Naive thymus-derived CD8-positive, alpha-beta T cell (primary cell): ENCODE measurements around the gene ZBP1. TPM values are rescaled to one million over a fixed set of nuclear protein-coding genes. Genes with fewer than 3 reads are reported as not detected.
A peak's percentile ranks its signal among the peaks of the same experiment; 100 is the strongest.

ENCODE experiments used
- ATAC-seq, 2 donors: fragments of 150-1000 bp; cut with Tn5 transposase in 1 of 2; sonication (Bioruptor Pico), chemical (Tn5 transposase) in 1 of 2; 1 replicate in 1 of 2; 2 replicates in 1 of 2; pipeline ENCODE4 v1.10.0; 2021; ENCODE audit warnings: mild to moderate bottlenecking in 2 of 2, moderate library complexity in 2 of 2
- POLR2A ChIA-PET: fragments of 350-600 bp; sonication (Branson Sonifier 250); formaldehyde crosslinking; loops from one replicate; lab custom pipeline; 2021; ENCODE audit warnings: antibody characterized with exemption; lab: Charles Lee
- DNase-seq, 10 donors: peaks; one replicate each; pipeline versions ENCODE4 v3.0.0 to v3.0.0-alpha.2; 2020 to 2022
- H3K27ac Mint-ChIP-seq, 10 donors: one replicate each; pipeline ENCODE4 v1.8.0; 2020 to 2022; ENCODE audit warnings: mild to moderate bottlenecking in 10 of 10, mixed read lengths in 10 of 10, moderate library complexity in 4 of 10, inconsistent platforms in 1 of 10
- H3K27me3 Mint-ChIP-seq, 5 donors: one replicate each; pipeline ENCODE4 v1.8.0; 2021 to 2022; ENCODE audit warnings: mixed read lengths in 5 of 5
- H3K36me3 Mint-ChIP-seq, 3 donors: one replicate each; pipeline ENCODE4 v1.8.0; 2020 to 2022; ENCODE audit warnings: mixed read lengths in 3 of 3, mild to moderate bottlenecking in 2 of 3, inconsistent platforms in 1 of 3
- H3K4me1 Mint-ChIP-seq, 4 donors: one replicate each; pipeline ENCODE4 v1.8.0; 2021 to 2022; ENCODE audit warnings: mixed read lengths in 4 of 4
- H3K4me3 Mint-ChIP-seq, 10 donors: one replicate each; pipeline ENCODE4 v1.8.0; 2020 to 2022; ENCODE audit warnings: mild to moderate bottlenecking in 10 of 10, mixed read lengths in 10 of 10, moderate library complexity in 6 of 10, inconsistent platforms in 1 of 10
- H3K9me3 Mint-ChIP-seq, 9 donors: one replicate each; pipeline ENCODE4 v1.8.0; 2020 to 2022; ENCODE audit warnings: mixed read lengths in 9 of 9, mild to moderate bottlenecking in 3 of 9, inconsistent platforms in 1 of 9, moderate library complexity in 1 of 9
- polyA plus RNA-seq, 3 donors: library from polyadenylated mRNA; unstranded; fragments of 300-500 nt; fragmentation: Illumina TruSeq; gene quantifications; one replicate each; pipeline ENCODE4 v1.2.3, GENCODE V29; 2021
- total RNA-seq, 8 experiments: library from RNA in 2 of 8; stranded (reverse) in 2 of 8; gene quantifications; one replicate each; pipeline ENCODE4 v1.2.3 and lab custom pipeline; 2021 to 2026

Gene ZBP1
- total and polyA plus RNA-seq, 5 experiments from 2014 or later: 6.2 to 10.9 (median 10.2) TPM

- no peak overlapping the region for H3K27ac Mint-ChIP-seq
- no peaks in the 10 kb centered on the region for H3K9me3 Mint-ChIP-seq
- DNase-seq: no peak
- no peak overlapping the region for H3K4me3 Mint-ChIP-seq
- peaks cover 16 to 51% (median 32%) of the 10 kb centered on the region in 5 donors for H3K27me3 Mint-ChIP-seq
- POLR2A ChIA-PET: no interaction called here
- no peaks in the 10 kb centered on the region for H3K36me3 Mint-ChIP-seq
- ATAC-seq: no peak
- H3K4me1 Mint-ChIP-seq: no peaks in the 10 kb centered on the region
Observed at GRCh38 chr20:57577679-57578475, 42.3 kb downstream of the ZBP1 start.

- Mint-ChIP-seq H3K4me3 (no peak overlapping the region), H3K27ac (no peak overlapping the region), H3K27me3 (peaks cover 12 to 42% (median 32%) of the 10 kb centered on the region in 5 donors), H3K9me3 (no peaks in the 10 kb centered on the region), H3K36me3 (no peaks in the 10 kb centered on the region), H3K4me1 (peaks cover 0 to 2% (median 0%) of the 10 kb centered on the region in 4 donors)
- POLR2A ChIA-PET: no interaction called here
- ATAC-seq: no peak
- DNase-seq: no peak
Observed at GRCh38 chr20:57576617-57577550, 43.3 kb downstream of the ZBP1 start.

DNA sequence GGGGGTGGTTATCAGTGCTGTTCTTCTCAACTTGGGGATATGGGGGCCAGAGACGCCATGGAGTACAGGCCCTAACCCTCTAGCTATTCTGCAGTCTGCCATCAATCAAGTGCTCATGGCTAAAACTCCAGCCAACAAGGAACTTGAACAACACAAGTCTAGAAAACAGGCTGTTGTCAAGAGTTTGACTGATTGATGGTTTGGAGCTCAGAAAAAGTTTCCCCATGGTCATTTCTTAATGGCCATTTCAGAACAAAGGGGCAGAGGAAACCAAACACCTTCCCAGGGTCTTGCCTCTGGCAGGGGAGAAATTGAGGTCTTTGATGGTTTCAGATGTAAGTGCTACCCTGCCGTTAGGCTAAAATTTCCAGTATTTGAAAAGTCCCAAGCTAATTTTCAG lies 44.2 kb downstream of the ZBP1 start:
- no peaks in the 10 kb centered on the region for H3K9me3 Mint-ChIP-seq
- DNase-seq (no peak), ATAC-seq (no peak)
- H3K27ac Mint-ChIP-seq: no peak overlapping the region
- H3K27me3 Mint-ChIP-seq: peaks cover 9 to 36% (median 27%) of the 10 kb centered on the region in 5 donors
- no peaks in the 10 kb centered on the region for H3K36me3 Mint-ChIP-seq
- no peak overlapping the region for H3K4me3 Mint-ChIP-seq
- H3K4me1 Mint-ChIP-seq: peaks cover 0 to 2% (median 0%) of the 10 kb centered on the region in 4 donors
- POLR2A ChIA-PET: no interaction called here

DNA sequence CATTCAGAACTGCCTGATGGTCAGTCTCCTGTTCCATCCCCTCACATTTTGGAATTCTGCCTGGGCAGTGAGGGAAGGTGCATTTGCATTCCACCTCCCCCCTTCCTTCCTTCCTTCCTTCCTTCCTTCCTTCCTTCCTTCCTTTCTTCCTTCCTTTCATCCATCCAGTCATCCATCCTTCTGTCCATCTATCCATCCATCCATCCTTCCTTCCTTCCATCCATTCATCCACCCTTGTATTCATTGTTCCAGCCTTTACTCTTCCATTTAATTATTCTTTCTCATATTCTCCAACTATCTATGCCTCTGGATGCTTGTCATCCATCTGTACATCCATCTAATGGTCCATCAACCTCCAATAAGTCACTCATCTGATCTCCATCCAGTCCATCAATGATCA lies 45.3 kb downstream of the ZBP1 start:
- Mint-ChIP-seq H3K9me3 (no peaks in the 10 kb centered on the region), H3K27me3 (peaks cover 2 to 30% (median 17%) of the 10 kb centered on the region in 5 donors), H3K36me3 (no peaks in the 10 kb centered on the region), H3K4me1 (peaks cover 0 to 2% (median 0%) of the 10 kb centered on the region in 4 donors), H3K4me3 (no peak overlapping the region), H3K27ac (no peak overlapping the region)
- no peak for DNase-seq
- no peak for ATAC-seq
- POLR2A ChIA-PET: no interaction called here

GRCh38 chr20:57573894-57574293 lies 46.3 kb downstream of the ZBP1 start:
- H3K27ac Mint-ChIP-seq: no peak overlapping the region
- H3K27me3 Mint-ChIP-seq: peaks cover 2 to 32% (median 19%) of the 10 kb centered on the region in 5 donors
- ATAC-seq: no peak
- DNase-seq: no peak
- H3K9me3 Mint-ChIP-seq: no peaks in the 10 kb centered on the region
- H3K4me3 Mint-ChIP-seq: no peak overlapping the region
- no peaks in the 10 kb centered on the region for H3K36me3 Mint-ChIP-seq
- peaks cover 0 to 2% (median 0%) of the 10 kb centered on the region in 4 donors for H3K4me1 Mint-ChIP-seq
- POLR2A ChIA-PET: no interaction called here

GRCh38 chr20:57573242-57573641 lies 47.0 kb downstream of the ZBP1 start:
- no peak overlapping the region for H3K27ac Mint-ChIP-seq
- DNase-seq (no peak), ATAC-seq (no peak)
- no peak overlapping the region for H3K4me3 Mint-ChIP-seq
- H3K27me3 Mint-ChIP-seq: peaks cover 2 to 30% (median 24%) of the 10 kb centered on the region in 5 donors
- no peaks in the 10 kb centered on the region for H3K36me3 Mint-ChIP-seq
- H3K4me1 Mint-ChIP-seq: peaks cover 0 to 2% (median 0%) of the 10 kb centered on the region in 4 donors
- no peaks in the 10 kb centered on the region for H3K9me3 Mint-ChIP-seq
- POLR2A ChIA-PET: no interaction called here

DNA sequence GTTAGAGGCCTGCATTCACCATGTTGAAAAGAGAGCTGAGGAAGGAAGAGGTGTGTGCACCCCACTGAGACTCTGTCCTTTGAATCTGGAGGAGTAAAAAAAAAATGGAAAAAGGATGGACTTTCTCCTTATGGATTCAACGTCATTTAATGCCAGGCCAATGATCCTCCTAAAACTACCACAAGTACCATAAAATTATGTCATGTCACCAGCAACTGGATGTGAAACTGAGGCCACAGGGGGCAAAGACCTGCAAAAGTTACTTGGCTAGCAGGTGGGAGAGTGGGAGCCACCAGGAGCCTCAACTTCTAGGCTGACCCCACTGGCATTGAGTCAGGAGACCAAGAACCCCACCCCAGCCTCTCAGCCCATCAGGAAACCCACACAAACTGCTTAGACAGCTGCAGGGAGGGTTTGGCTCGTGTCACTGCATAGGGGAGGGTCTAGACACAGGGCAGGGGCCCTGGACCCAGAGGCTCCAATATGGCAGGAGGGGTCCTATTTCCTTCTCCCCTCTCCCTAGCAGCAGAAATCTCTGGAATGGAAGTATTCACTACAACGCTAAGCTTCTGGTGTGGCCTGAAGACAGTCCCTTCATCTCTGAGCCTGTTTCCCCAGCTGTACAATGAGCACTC lies 48.3 kb downstream of the ZBP1 start:
- peaks cover 2 to 36% (median 25%) of the 10 kb centered on the region in 5 donors for H3K27me3 Mint-ChIP-seq
- no peaks in the 10 kb centered on the region for H3K9me3 Mint-ChIP-seq
- POLR2A ChIA-PET: no interaction called here
- H3K27ac Mint-ChIP-seq: no peak overlapping the region
- DNase-seq (no peak), ATAC-seq (no peak)
- H3K4me3 Mint-ChIP-seq: no peak overlapping the region
- H3K4me1 Mint-ChIP-seq: peaks cover 0 to 2% (median 0%) of the 10 kb centered on the region in 4 donors
- H3K36me3 Mint-ChIP-seq: no peaks in the 10 kb centered on the region

DNA sequence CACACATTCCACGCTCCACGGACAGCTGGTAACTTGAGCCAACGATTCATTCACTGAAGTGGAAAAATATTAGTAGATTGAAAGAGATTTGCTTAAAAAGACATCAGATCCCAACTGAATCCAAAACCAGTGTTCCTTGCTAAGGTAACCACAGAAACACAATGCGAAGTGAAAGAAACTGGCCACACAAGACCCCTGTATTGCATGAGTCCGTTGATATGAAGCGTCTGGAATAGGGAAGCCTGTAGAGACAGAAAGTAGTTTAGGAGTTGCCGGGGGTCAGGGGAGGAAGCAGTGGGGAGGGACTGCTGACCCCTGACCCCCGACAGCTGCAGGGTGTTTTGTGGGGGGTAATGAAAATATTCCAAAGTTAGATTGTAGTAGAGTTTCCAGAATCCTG lies 49.3 kb downstream of the ZBP1 start:
- DNase-seq (peak in 1 of 10 donors; percentile 3), ATAC-seq (no peak)
- peaks cover 0 to 2% (median 0%) of the 10 kb centered on the region in 4 donors for H3K4me1 Mint-ChIP-seq
- peaks cover 2 to 36% (median 25%) of the 10 kb centered on the region in 5 donors for H3K27me3 Mint-ChIP-seq
- H3K36me3 Mint-ChIP-seq: no peaks in the 10 kb centered on the region
- H3K4me3 Mint-ChIP-seq: no peak overlapping the region
- H3K27ac Mint-ChIP-seq: no peak overlapping the region
- POLR2A ChIA-PET: no interaction called here
- H3K9me3 Mint-ChIP-seq: no peaks in the 10 kb centered on the region

GRCh38 chr20:57570145-57570850 lies 49.9 kb downstream of the ZBP1 start:
- no peak for ATAC-seq
- peak in 1 of 10 donors; percentile 4 for DNase-seq
- Mint-ChIP-seq H3K4me3 (no peak overlapping the region), H3K27me3 (peaks cover 2 to 36% (median 25%) of the 10 kb centered on the region in 5 donors), H3K36me3 (no peaks in the 10 kb centered on the region), H3K27ac (no peak overlapping the region), H3K4me1 (peaks cover 0 to 2% (median 0%) of the 10 kb centered on the region in 4 donors), H3K9me3 (no peaks in the 10 kb centered on the region)
- POLR2A ChIA-PET: no interaction called here

DNA sequence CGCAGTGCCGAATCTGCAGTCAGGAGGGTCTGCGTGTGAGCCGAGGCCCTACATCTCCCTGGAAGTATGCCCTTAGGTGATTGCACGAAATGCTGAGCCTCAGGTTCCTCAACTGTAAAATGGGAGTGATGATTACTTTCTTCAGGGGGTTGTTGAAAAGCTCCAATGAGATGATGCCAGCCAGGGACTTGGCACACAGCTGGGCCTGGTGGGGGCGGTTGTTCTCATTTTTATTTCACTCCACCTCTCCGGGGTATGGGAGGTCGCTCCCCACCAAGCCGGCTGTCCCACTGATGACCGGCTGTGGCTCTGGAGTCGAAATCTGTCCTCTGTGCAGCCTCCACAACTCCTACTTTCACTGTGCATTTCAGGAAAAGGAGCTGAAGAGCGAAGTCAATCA lies 51.3 kb downstream of the ZBP1 start:
- ATAC-seq (no peak), DNase-seq (no peak)
- Mint-ChIP-seq H3K4me3 (no peak overlapping the region), H3K4me1 (peaks cover 0 to 2% (median 0%) of the 10 kb centered on the region in 4 donors), H3K36me3 (no peaks in the 10 kb centered on the region), H3K27ac (peak overlapping the region in 1 of 10 donors; percentile 34), H3K9me3 (no peaks in the 10 kb centered on the region), H3K27me3 (peaks cover 2 to 36% (median 22%) of the 10 kb centered on the region in 5 donors)
- POLR2A ChIA-PET: no interaction called here

DNA sequence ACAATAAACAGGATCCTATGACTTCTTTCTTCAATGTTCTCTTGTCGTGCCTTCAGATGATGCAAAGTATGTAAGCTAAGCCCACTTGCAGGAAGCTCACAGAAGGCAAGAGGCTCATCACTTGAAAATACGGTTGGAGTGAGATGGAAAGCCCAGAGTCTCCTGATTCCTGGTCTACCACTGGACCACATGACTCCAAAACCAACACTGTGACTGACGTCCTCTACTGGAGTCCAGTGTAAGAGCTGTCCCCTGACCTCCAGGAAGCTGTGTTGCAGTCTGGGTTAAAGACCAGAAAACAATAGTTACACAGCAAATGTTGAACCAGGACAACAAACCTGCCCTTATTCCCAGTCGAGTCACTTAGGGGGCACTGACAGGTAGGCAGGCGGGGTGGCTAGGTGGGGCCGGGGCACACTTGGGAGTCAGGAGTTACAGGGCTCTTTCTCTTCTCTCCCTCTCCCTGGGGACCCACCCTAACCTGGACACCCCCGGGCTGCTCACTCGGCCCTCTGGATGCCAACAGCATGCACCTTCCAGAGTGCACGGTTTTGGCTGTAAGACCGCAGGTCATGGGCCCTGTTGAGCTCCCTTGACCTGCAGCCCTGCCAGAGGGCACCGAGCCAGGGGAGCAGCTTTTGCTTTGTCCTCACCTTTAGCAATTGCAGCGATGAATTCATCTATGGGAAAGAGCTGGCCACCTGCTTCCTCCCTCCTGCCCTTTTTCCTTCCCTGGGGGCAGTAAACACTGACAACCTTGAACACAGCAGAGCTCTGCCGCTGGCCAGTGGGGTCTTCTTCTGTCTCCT lies 51.9 kb downstream of the ZBP1 start:
- no peaks in the 10 kb centered on the region for H3K9me3 Mint-ChIP-seq
- H3K27me3 Mint-ChIP-seq: peaks cover 2 to 36% (median 22%) of the 10 kb centered on the region in 5 donors
- peaks cover 0 to 2% (median 0%) of the 10 kb centered on the region in 4 donors for H3K4me1 Mint-ChIP-seq
- DNase-seq (no peak), ATAC-seq (no peak)
- POLR2A ChIA-PET: no interaction called here
- H3K36me3 Mint-ChIP-seq: no peaks in the 10 kb centered on the region
- H3K4me3 Mint-ChIP-seq: no peak overlapping the region
- peak overlapping the region in 1 of 10 donors; percentile 34 for H3K27ac Mint-ChIP-seq
